Measurements from ENCODE around the gene ETFDH. TPM values are rescaled to one million over a fixed set of nuclear protein-coding genes. Genes with fewer than 3 reads are reported as not detected.

ETFDH gene
- 51.9 TPM for total RNA-seq

GRCh38 chr4:158671915-158672806 lies at the start of gene ETFDH:
ETFDH (plus strand) TSS chr4:158672296; CDS start chr4:158672457, 161 bp downstream.

GRCh38 chr4:158671665-158671914 lies 506 bp upstream of the ETFDH start, which contains the start of gene C4orf46:
C4orf46 (minus strand) TSS chr4:158671887; CDS start chr4:158671801, 86 bp downstream.

GRCh38 chr4:158722917-158723793 lies 51.1 kb downstream of the ETFDH start, which contains the start of gene PPID:
PPID (minus strand) TSS chr4:158723396; CDS start chr4:158723288, 108 bp downstream.

Other genes starting within 250 kb of the ETFDH start
- 0.71 TPM for gene RXFP1, start 150.4 kb upstream of the ETFDH start, total RNA-seq
- gene C4orf46, start 409 bp upstream of the ETFDH start, total RNA-seq, result 42.1 TPM
- gene PPID, start 51.1 kb downstream of the ETFDH start, total RNA-seq, result 25.5 TPM
- 61.4 TPM for gene FNIP2, start 96.7 kb downstream of the ETFDH start, total RNA-seq

Data from camera-type eye (tissue), 1 donor.